CD4-positive, alpha-beta T cell treated with Interleukin-6 for 4 hours (primary cell): Measurements from ENCODE around the gene ZNF445.

Experiments used
- DNase-seq: peaks from one replicate; pipeline ENCODE4 v3.0.0-alpha.2; 2020; ENCODE audit warnings: mixed read lengths

ZNF445 gene

GRCh38 chr3:44396200-44397171 is 81.0 kb downstream of the ZNF445 start:
- DNase-seq: no peak

GRCh38 chr3:44395714-44396113 is 81.8 kb downstream of the ZNF445 start:
- no peak for DNase-seq

- DNase-seq: no peak
These were observed 85.0 kb downstream of the ZNF445 start for GRCh38 chr3:44392489-44392888.

- DNase-seq: no peak
These were observed 90.1 kb downstream of the ZNF445 start for GRCh38 chr3:44387404-44387803.
